Measurements from ENCODE around the gene NOL12.

NOL12 gene

GRCh38 chr22:37696657-37697537 lies 10.8 kb downstream of the NOL12 start, which contains the start of gene TRIOBP:
TSS of gene TRIOBP (plus strand) at chr22:37697048. CDS start at chr22:37701366, 4,318 bp downstream.
- no peak within 1 kb of the TSS for H2AFZ ChIP-seq (ENCODE audit: low read length)
- peak within 1 kb of the TSS; percentile 66 for H3K4me2 ChIP-seq (ENCODE audit: low read length)
- no peaks in the 10 kb centered on the region for H4K20me1 ChIP-seq (ENCODE audit: insufficient read depth, low read length)
- no peaks in the 10 kb centered on the region for H3F3A ChIP-seq (ENCODE audit: insufficient read depth, low read length)
- peak within 1 kb of the TSS; percentile 28 for H3K27ac ChIP-seq (ENCODE audit: low read depth, low read length, poor library complexity, severe bottlenecking)
- H3K9ac ChIP-seq (ENCODE audit: low read length) = no peak within 1 kb of the TSS
- H3K4me1 ChIP-seq (ENCODE audit: insufficient read depth, low read length, severe bottlenecking) = peaks cover 15% of the 10 kb centered on the region
- TF ChIP-seq CTCF (IDR thresholded peaks at IDR 0.05; ENCODE audit: low read length) (peak; percentile 49; the same call in 1 of the 2 replicates), EZH2 (IDR thresholded peaks at IDR 0.05; ENCODE audit: borderline replicate concordance, low read length) (no peak)
- peak within 1 kb of the TSS; percentile 46 for H3K4me3 ChIP-seq (ENCODE audit: low read depth, low read length, poor library complexity, severe bottlenecking)
- H3K79me2 ChIP-seq (ENCODE audit: insufficient read depth, low read length) = no peaks in the 10 kb centered on the region
- no peaks in the 10 kb centered on the region for H3K9me3 ChIP-seq (ENCODE audit: low read length)
- no peaks in the 10 kb centered on the region for H3K9me2 ChIP-seq (ENCODE audit: low read depth, low read length)
- H3K27me3 ChIP-seq (ENCODE audit: insufficient read depth, low read length) = no peaks in the 10 kb centered on the region
- H3K36me3 ChIP-seq (ENCODE audit: insufficient read depth, low read length) = peaks cover 19% of the 10 kb centered on the region

GRCh38 chr22:37697538-37697835 lies 11.3 kb downstream of the NOL12 start:
- H2AFZ ChIP-seq (ENCODE audit: low read length) = no peak overlapping the region
- H3K27me3 ChIP-seq (ENCODE audit: insufficient read depth, low read length) = no peaks in the 10 kb centered on the region
- no peaks in the 10 kb centered on the region for H3K9me2 ChIP-seq (ENCODE audit: low read depth, low read length)
- H3K4me2 ChIP-seq (ENCODE audit: low read length) = no peak overlapping the region
- H4K20me1 ChIP-seq (ENCODE audit: insufficient read depth, low read length) = no peaks in the 10 kb centered on the region
- no peak overlapping the region for H3K9ac ChIP-seq (ENCODE audit: low read length)
- H3K36me3 ChIP-seq (ENCODE audit: insufficient read depth, low read length) = peaks cover 13% of the 10 kb centered on the region
- no peak overlapping the region for H3K4me3 ChIP-seq (ENCODE audit: low read depth, low read length, poor library complexity, severe bottlenecking)
- no peaks in the 10 kb centered on the region for H3K9me3 ChIP-seq (ENCODE audit: low read length)
- no peaks in the 10 kb centered on the region for H3K79me2 ChIP-seq (ENCODE audit: insufficient read depth, low read length)
- H3K27ac ChIP-seq (ENCODE audit: low read depth, low read length, poor library complexity, severe bottlenecking) = no peak overlapping the region
- TF ChIP-seq CTCF (IDR thresholded peaks at IDR 0.05; ENCODE audit: low read length) (no peak), EZH2 (IDR thresholded peaks at IDR 0.05; ENCODE audit: borderline replicate concordance, low read length) (no peak)
- H3K4me1 ChIP-seq (ENCODE audit: insufficient read depth, low read length, severe bottlenecking) = peaks cover 15% of the 10 kb centered on the region
- no peaks in the 10 kb centered on the region for H3F3A ChIP-seq (ENCODE audit: insufficient read depth, low read length)

GRCh38 chr22:37701141-37701786 lies 15.1 kb downstream of the NOL12 start:
- Histone ChIP-seq H3K9me3 (ENCODE audit: low read length) (no peaks in the 10 kb centered on the region), H3K36me3 (ENCODE audit: insufficient read depth, low read length) (no peaks in the 10 kb centered on the region), H2AFZ (ENCODE audit: low read length) (no peak overlapping the region), H3K27ac (ENCODE audit: low read depth, low read length, poor library complexity, severe bottlenecking) (no peak overlapping the region), H3K4me2 (ENCODE audit: low read length) (no peak overlapping the region), H3K4me1 (ENCODE audit: insufficient read depth, low read length, severe bottlenecking) (peaks cover 17% of the 10 kb centered on the region), H4K20me1 (ENCODE audit: insufficient read depth, low read length) (no peaks in the 10 kb centered on the region), H3K4me3 (ENCODE audit: low read depth, low read length, poor library complexity, severe bottlenecking) (no peak overlapping the region), H3K27me3 (ENCODE audit: insufficient read depth, low read length) (no peaks in the 10 kb centered on the region), H3K79me2 (ENCODE audit: insufficient read depth, low read length) (no peaks in the 10 kb centered on the region), H3F3A (ENCODE audit: insufficient read depth, low read length) (no peaks in the 10 kb centered on the region), H3K9ac (ENCODE audit: low read length) (no peak overlapping the region), H3K9me2 (ENCODE audit: low read depth, low read length) (no peaks in the 10 kb centered on the region)
- TF ChIP-seq CTCF (IDR thresholded peaks at IDR 0.05; ENCODE audit: low read length) (no peak), EZH2 (IDR thresholded peaks at IDR 0.05; ENCODE audit: borderline replicate concordance, low read length) (no peak)
